Stimulated activated naive CD8-positive, alpha-beta T cell treated with anti-CD3 and anti-CD28 coated beads, Interleukin-15, Interleukin-2, amounts not matched to agents 100 U/mL and 50 U/mL, for 24 hours (primary cell): Measurements from ENCODE around the gene MYG1.
"Not testable (repeated sequence)": the region's sequence is repeated elsewhere in the genome, so short reads cannot be mapped to it uniquely, and the experiment has no call there.

Source experiments
- ATAC-seq: fragments of 150-1000 bp; cut with Tn5 transposase; one replicate; pipeline ENCODE4 v1.10.0; 2021
- DNase-seq: peaks from one replicate; pipeline ENCODE4 v3.0.0; 2021

Gene MYG1

GRCh38 chr12:53286448-53286847, 13.0 kb upstream of the MYG1 start:
- ATAC-seq (no peak), DNase-seq (no peak)

- peak; percentile 71 for DNase-seq
- peak; percentile 59 for ATAC-seq
These were observed 11.7 kb upstream of the MYG1 start for GRCh38 chr12:53287741-53288216.

- DNase-seq (no peak), ATAC-seq (no peak)
These were observed 11.2 kb upstream of the MYG1 start for GRCh38 chr12:53288322-53288721.

- DNase-seq (no peak), ATAC-seq (no peak)
These were observed 9.6 kb upstream of the MYG1 start for GRCh38 chr12:53289891-53290290.

GRCh38 chr12:53290661-53291060, 8.8 kb upstream of the MYG1 start:
- ATAC-seq (no peak), DNase-seq (no peak)

- DNase-seq: no peak
These were observed 7.1 kb upstream of the MYG1 start for GRCh38 chr12:53292426-53292825.

GRCh38 chr12:53295070-53295890, 4.2 kb upstream of the MYG1 start, which contains the start of gene PFDN5:
Gene PFDN5, plus strand, starts transcription at chr12:53295542. Its CDS starts 26 bp downstream, at chr12:53295568.
- DNase-seq (peak; percentile 87), ATAC-seq (peak; percentile 90)

More at GRCh38 chr12:53292426-53292825, 7.1 kb upstream of the MYG1 start:
- no peak for ATAC-seq

- no peak for ATAC-seq
- DNase-seq: no peak
These were observed 3.6 kb upstream of the MYG1 start for GRCh38 chr12:53295891-53296219.

- ATAC-seq: not testable (repeated sequence)
These were observed 2.4 kb upstream of the MYG1 start for GRCh38 chr12:53297106-53297505.

GRCh38 chr12:53298164-53298563, 1.3 kb upstream of the MYG1 start:
- ATAC-seq (no peak), DNase-seq (no peak)

More at GRCh38 chr12:53297106-53297505, 2.4 kb upstream of the MYG1 start:
- not testable (repeated sequence) for DNase-seq

- peak; percentile 55 for DNase-seq
- peak; percentile 56 for ATAC-seq
These were observed 418 bp upstream of the MYG1 start for GRCh38 chr12:53299101-53299453.

GRCh38 chr12:53300187-53300586, 692 bp downstream of the MYG1 start:
- ATAC-seq (no peak), DNase-seq (peak; percentile 26)

- DNase-seq: no peak
- no peak for ATAC-seq
These were observed 3.4 kb downstream of the MYG1 start for GRCh38 chr12:53302903-53303302.

- no peak for ATAC-seq
These were observed 7.3 kb downstream of the MYG1 start for GRCh38 chr12:53306826-53307225.

GRCh38 chr12:53308276-53308675, 8.8 kb downstream of the MYG1 start:
- DNase-seq: no peak
- no peak for ATAC-seq

More at GRCh38 chr12:53306826-53307225, 7.3 kb downstream of the MYG1 start:
- DNase-seq: no peak

- no peak for ATAC-seq
These were observed 14.5 kb downstream of the MYG1 start for GRCh38 chr12:53313996-53314395.

GRCh38 chr12:53320352-53321195, 21.1 kb downstream of the MYG1 start:
- ATAC-seq (no peak), DNase-seq (no peak)

More at GRCh38 chr12:53313996-53314395, 14.5 kb downstream of the MYG1 start:
- no peak for DNase-seq

GRCh38 chr12:53324113-53324778, 24.8 kb downstream of the MYG1 start:
- ATAC-seq (peak; percentile 20), DNase-seq (peak; percentile 59)

- DNase-seq (peak; percentile 94), ATAC-seq (peak; percentile 79)
These were observed 25.4 kb downstream of the MYG1 start for GRCh38 chr12:53324779-53325510.

GRCh38 chr12:53325511-53326061, 26.1 kb downstream of the MYG1 start:
- peak; percentile 54 for DNase-seq
- ATAC-seq: no peak

GRCh38 chr12:53326460-53327185, 27.1 kb downstream of the MYG1 start:
- ATAC-seq: no peak
- DNase-seq: no peak
